ENCODE data around the gene SPAG16. TPM values are rescaled to one million over a fixed set of nuclear protein-coding genes. Genes with fewer than 3 reads are reported as not detected.

Gene SPAG16
- total RNA-seq, 2 experiments from 2014 or later: 2.8 to 3.2 TPM

DNA sequence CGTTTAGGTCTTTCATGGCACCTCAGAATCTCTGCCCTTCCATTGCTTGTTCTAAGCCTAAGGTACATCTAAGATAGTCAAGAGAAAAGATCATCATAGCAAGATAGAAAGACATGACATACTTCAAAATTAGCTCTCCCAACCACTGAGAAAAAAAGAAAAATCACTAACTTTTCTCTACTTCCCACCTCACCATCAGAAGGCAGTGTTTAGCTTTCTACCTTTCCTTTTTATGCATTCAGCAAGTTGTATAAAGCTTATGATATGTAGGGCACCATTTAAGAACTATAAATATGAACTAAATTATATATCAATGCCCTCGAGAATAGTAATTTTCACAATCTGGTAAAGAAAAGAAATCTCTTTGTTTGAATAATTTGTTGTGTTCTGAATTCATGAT is 794.8 kb downstream of the SPAG16 start:
- no peak overlapping the region for H3K4me3 ChIP-seq (ENCODE audit: low read length)
- H3K4me1 ChIP-seq (ENCODE audit: insufficient read depth, low read length): no peaks in the 10 kb centered on the region
- Mint-ChIP-seq H3K36me3 (ENCODE audit: low read depth) (no peaks in the 10 kb centered on the region), H3K4me1 (ENCODE audit: low read depth) (no peaks in the 10 kb centered on the region), H3K4me3 (no peak overlapping the region), H3K27me3 (no peaks in the 10 kb centered on the region), H3K27ac (no peak overlapping the region), H3K9me3 (no peaks in the 10 kb centered on the region)
- TF ChIP-seq, protein P1, sequence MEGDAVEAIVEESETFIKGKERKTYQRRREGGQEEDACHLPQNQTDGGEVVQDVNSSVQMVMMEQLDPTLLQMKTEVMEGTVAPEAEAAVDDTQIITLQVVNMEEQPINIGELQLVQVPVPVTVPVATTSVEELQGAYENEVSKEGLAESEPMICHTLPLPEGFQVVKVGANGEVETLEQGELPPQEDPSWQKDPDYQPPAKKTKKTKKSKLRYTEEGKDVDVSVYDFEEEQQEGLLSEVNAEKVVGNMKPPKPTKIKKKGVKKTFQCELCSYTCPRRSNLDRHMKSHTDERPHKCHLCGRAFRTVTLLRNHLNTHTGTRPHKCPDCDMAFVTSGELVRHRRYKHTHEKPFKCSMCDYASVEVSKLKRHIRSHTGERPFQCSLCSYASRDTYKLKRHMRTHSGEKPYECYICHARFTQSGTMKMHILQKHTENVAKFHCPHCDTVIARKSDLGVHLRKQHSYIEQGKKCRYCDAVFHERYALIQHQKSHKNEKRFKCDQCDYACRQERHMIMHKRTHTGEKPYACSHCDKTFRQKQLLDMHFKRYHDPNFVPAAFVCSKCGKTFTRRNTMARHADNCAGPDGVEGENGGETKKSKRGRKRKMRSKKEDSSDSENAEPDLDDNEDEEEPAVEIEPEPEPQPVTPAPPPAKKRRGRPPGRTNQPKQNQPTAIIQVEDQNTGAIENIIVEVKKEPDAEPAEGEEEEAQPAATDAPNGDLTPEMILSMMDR (IDR thresholded peaks at IDR 0.05): no peak
- H3K9me3 ChIP-seq (ENCODE audit: control insufficient read depth in 1 of 2, insufficient read depth in 1 of 2, low read length in 2 of 2): peaks cover 0 to 3% of the 10 kb centered on the region in 2 experiments
- CTCF ChIA-PET: no interaction called here
- DNase-seq: no peak
- no peaks in the 10 kb centered on the region for H3K27me3 ChIP-seq (ENCODE audit: control insufficient read depth in 1 of 2, insufficient read depth in 2 of 2, low read length in 2 of 2)
- H3K27ac ChIP-seq (ENCODE audit: low read depth in 1 of 2, low read length in 2 of 2): no peak overlapping the region
- intact Hi-C loops (cut with DNase I, micrococcal nuclease): no loop called here
- POLR2A ChIA-PET: no interaction called here
- no peaks in the 10 kb centered on the region for H3K36me3 ChIP-seq (ENCODE audit: insufficient read depth, low read length)
- no peak for ATAC-seq (ENCODE audit: poor library complexity)

DNA sequence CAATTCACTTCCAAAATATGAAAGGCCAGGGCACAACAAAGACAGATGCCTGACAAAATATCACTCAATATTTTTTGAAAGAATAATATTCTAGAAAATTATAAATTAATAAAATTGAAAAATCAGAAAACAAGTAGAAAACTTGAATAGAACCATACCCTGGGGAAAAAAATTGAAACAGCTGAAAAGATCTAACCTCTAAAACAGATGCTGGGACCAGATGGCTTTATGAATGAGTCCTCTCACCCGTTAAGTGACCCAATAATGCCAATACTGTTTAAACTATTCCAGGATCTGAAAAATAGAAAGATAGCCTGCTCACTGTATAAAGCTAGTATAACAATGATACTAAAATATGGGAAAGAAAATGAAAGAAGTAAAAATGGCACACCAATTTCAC is 804.3 kb downstream of the SPAG16 start:
- Histone ChIP-seq H3K4me3 (ENCODE audit: low read length) (no peak overlapping the region), H3K36me3 (ENCODE audit: insufficient read depth, low read length) (no peaks in the 10 kb centered on the region), H3K27me3 (ENCODE audit: control insufficient read depth in 1 of 2, insufficient read depth in 2 of 2, low read length in 2 of 2) (no peaks in the 10 kb centered on the region), H3K4me1 (ENCODE audit: insufficient read depth, low read length) (no peaks in the 10 kb centered on the region), H3K9me3 (ENCODE audit: control insufficient read depth in 1 of 2, insufficient read depth in 1 of 2, low read length in 2 of 2) (no peaks in the 10 kb centered on the region), H3K27ac (ENCODE audit: low read depth in 1 of 2, low read length in 2 of 2) (no peak overlapping the region)
- intact Hi-C loops (cut with DNase I, micrococcal nuclease): no loop called here
- TF ChIP-seq, protein P1 (IDR thresholded peaks at IDR 0.05): no peak
- ATAC-seq (ENCODE audit: poor library complexity): no peak
- no peak for DNase-seq
- Mint-ChIP-seq H3K27me3 (no peaks in the 10 kb centered on the region), H3K4me1 (ENCODE audit: low read depth) (no peaks in the 10 kb centered on the region), H3K9me3 (no peaks in the 10 kb centered on the region), H3K36me3 (ENCODE audit: low read depth) (no peaks in the 10 kb centered on the region), H3K27ac (no peak overlapping the region), H3K4me3 (no peak overlapping the region)
- CTCF ChIA-PET: no interaction called here
- POLR2A ChIA-PET: no interaction called here

DNA sequence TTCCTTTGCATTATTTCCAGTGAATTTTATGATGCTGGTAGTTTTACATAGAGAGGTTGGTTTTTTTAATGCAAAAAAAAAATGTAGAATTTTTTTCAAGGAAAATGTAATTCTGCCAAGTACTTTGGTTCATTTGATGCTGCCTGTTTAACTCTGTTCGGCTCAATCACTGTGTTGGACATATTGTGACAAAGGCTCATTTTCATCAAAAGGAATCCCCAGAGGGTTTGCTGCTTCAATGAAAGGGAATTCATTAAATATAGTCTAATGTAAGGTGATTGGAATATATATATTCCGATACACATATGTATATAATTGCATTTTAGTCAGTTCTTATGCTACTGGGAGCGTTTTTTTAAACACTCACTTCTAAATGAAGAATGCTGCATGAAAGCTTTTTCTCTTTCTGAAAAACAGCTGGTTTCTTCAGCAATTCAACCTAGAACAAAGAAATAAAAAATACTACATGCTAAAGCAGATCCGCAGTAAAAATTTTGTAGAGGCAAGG is 812.0 kb downstream of the SPAG16 start:
- Histone ChIP-seq H3K9me3 (ENCODE audit: control insufficient read depth in 1 of 2, insufficient read depth in 1 of 2, low read length in 2 of 2) (no peaks in the 10 kb centered on the region), H3K4me3 (ENCODE audit: low read length) (no peak overlapping the region), H3K27ac (ENCODE audit: low read depth in 1 of 2, low read length in 2 of 2) (no peak overlapping the region), H3K36me3 (ENCODE audit: insufficient read depth, low read length) (no peaks in the 10 kb centered on the region), H3K4me1 (ENCODE audit: insufficient read depth, low read length) (no peaks in the 10 kb centered on the region), H3K27me3 (ENCODE audit: control insufficient read depth in 1 of 2, insufficient read depth in 2 of 2, low read length in 2 of 2) (no peaks in the 10 kb centered on the region)
- H3K4me3 Mint-ChIP-seq: no peak overlapping the region
- DNase-seq (no peak), ATAC-seq (ENCODE audit: poor library complexity) (no peak)
- CTCF ChIA-PET: no interaction called here
- no peaks in the 10 kb centered on the region for H3K27me3 Mint-ChIP-seq
- H3K27ac Mint-ChIP-seq: no peak overlapping the region
- intact Hi-C loops (cut with DNase I, micrococcal nuclease): no loop called here
- TF ChIP-seq, protein P1 (IDR thresholded peaks at IDR 0.05): no peak
- H3K9me3 Mint-ChIP-seq: no peaks in the 10 kb centered on the region
- POLR2A ChIA-PET: no interaction called here
- H3K36me3 Mint-ChIP-seq (ENCODE audit: low read depth): no peaks in the 10 kb centered on the region
- no peaks in the 10 kb centered on the region for H3K4me1 Mint-ChIP-seq (ENCODE audit: low read depth)
